Neural progenitor cell (in vitro differentiated cells): ENCODE measurements around the gene TNFRSF11A. TPM values are rescaled to one million over a fixed set of nuclear protein-coding genes. Genes with fewer than 3 reads are reported as not detected.

Source experiments
- DNase-seq: peaks from one replicate; pipeline ENCODE4 v3.0.0-alpha.2; 2016; ENCODE audit warnings: low spot score
- H2AFZ ChIP-seq: fragments of 200-600 bp; sonication (generic); replicated peaks from 2 replicates; pipeline ENCODE4 v1.6.1; 2016; ENCODE audit warnings: antibody characterized with exemption
- H3F3A ChIP-seq: fragments of 200-600 bp; sonication (generic); 2 replicates; pipeline ENCODE4 v1.6.1; 2016; ENCODE audit warnings: antibody characterized with exemption, low read depth
- H3K27ac ChIP-seq: fragments of 200-600 bp; sonication (generic); 2 replicates; pipeline ENCODE4 v1.5.1; 2016; ENCODE audit warnings: mild to moderate bottlenecking
- H3K27me3 ChIP-seq: fragments of 200-600 bp; sonication (generic); 2 replicates; pipeline ENCODE4 v1.6.1; 2016; ENCODE audit warnings: mild to moderate bottlenecking, moderate library complexity
- H3K36me3 ChIP-seq: fragments of 200-600 bp; sonication (generic); 2 replicates; pipeline ENCODE4 v1.5.1; 2016
- H3K4me1 ChIP-seq: fragments of 200-600 bp; sonication (generic); 2 replicates; pipeline ENCODE4 v1.6.1; 2016; ENCODE audit warnings: mixed run types
- H3K4me2 ChIP-seq: fragments of 200-600 bp; sonication (generic); 2 replicates; pipeline ENCODE4 v1.6.1; 2016
- H3K4me3 ChIP-seq: fragments of 200-600 bp; sonication (generic); 2 replicates; pipeline ENCODE4 v1.5.1; 2016
- H3K79me2 ChIP-seq: fragments of 200-600 bp; sonication (generic); 2 replicates; pipeline ENCODE4 v1.6.1; 2016; ENCODE audit warnings: low read depth
- H3K9ac ChIP-seq: fragments of 200-600 bp; sonication (generic); 2 replicates; pipeline ENCODE4 v1.6.1; 2016
- H3K9me3 ChIP-seq: fragments of 200-600 bp; sonication (generic); 2 replicates; pipeline ENCODE4 v1.5.1; 2016; ENCODE audit warnings: low read depth
- H4K20me1 ChIP-seq: fragments of 200-600 bp; sonication (generic); 2 replicates; pipeline ENCODE4 v1.6.1; 2016; ENCODE audit warnings: low read depth
- H3K27ac Mint-ChIP-seq: 3 replicates; pipeline ENCODE4 v1.8.0; 2021; ENCODE audit warnings: mixed read lengths
- H3K27me3 Mint-ChIP-seq: 2 replicates; pipeline ENCODE4 v1.8.0; 2022; ENCODE audit warnings: low read depth, mild to moderate bottlenecking, inconsistent platforms, moderate library complexity, mixed read lengths; ENCODE audit not compliant: insufficient read depth
- H3K36me3 Mint-ChIP-seq: 3 replicates; pipeline ENCODE4 v1.8.0; 2021; ENCODE audit warnings: mixed read lengths
- H3K4me1 Mint-ChIP-seq: 3 replicates; pipeline ENCODE4 v1.8.0; 2021; ENCODE audit warnings: mixed read lengths
- H3K4me3 Mint-ChIP-seq: 3 replicates; pipeline ENCODE4 v1.8.0; 2021; ENCODE audit warnings: mild to moderate bottlenecking, moderate library complexity, mixed read lengths
- H3K9me3 Mint-ChIP-seq: 3 replicates; pipeline ENCODE4 v1.8.0; 2020; ENCODE audit warnings: mixed read lengths
- CTCF ChIP-seq: fragments of 200-600 bp; sonication (generic); IDR thresholded peaks from 2 replicates; pipeline ENCODE4 v1.5.1; 2017; ENCODE audit warnings: antibody characterized with exemption, mild to moderate bottlenecking
- EZH2 ChIP-seq: fragments of 200-600 bp; sonication (generic); IDR thresholded peaks from 2 replicates; pipeline ENCODE4 v1.6.1; 2017; ENCODE audit warnings: antibody characterized with exemption, mild to moderate bottlenecking, moderate library complexity
- EZH2phosphoT487 ChIP-seq: fragments of 200-600 bp; sonication (generic); IDR thresholded peaks from 2 replicates; pipeline ENCODE4 v1.6.1; 2017; ENCODE audit warnings: antibody characterized with exemption
- total RNA-seq: library from RNA; depleted of rRNA; stranded (reverse); fragments of >200 nt; gene quantifications from 2 replicates; pipeline ENCODE4 v1.2.3, GENCODE V29; 2015; ENCODE audit warnings: low replicate concordance

Gene TNFRSF11A
- total RNA-seq, 1 donor from 2014 or later = 0.47 TPM

DNA sequence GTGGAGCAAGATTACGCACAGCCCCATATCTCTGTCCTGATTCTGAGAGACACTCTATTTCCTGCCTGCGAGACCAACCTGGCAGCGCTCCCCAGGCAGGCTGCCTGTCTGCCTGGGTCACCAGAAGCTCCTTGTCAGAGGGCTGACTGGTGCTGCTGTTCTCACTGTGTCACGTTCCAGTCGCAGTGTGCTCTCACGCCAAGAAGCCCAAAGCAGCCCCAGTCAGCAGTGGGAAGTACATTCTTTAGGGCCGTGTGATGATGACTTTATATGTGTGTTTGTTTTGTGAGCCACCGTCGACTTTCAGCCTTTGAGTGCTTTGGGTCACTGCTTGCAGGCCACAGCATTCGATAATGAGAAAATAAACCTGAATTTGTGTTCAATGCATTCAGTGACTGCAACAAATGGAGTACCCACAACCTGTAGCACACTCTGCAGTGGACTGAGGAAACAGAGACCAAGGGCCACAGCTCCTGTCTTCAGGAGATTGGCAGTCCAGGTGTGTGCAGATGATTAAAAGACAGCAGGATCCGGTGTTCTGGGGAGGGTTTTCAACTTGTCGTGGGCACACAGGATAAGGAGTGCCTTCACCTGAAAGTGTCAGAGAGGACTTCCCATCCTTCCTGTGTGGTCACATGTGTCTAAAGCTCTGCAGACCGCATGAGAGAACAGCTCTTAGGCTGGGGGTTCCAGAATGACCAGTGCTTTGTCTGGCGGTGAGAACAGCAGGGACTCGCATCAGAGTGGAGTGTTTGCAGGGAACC is 4.8 kb downstream of the TNFRSF11A start:
- H3K79me2 ChIP-seq = no peaks in the 10 kb centered on the region
- H3K27me3 ChIP-seq = peaks cover 45% of the 10 kb centered on the region
- peaks cover 3% of the 10 kb centered on the region for H4K20me1 ChIP-seq
- Mint-ChIP-seq H3K9me3 (no peaks in the 10 kb centered on the region), H3K4me3 (no peak overlapping the region), H3K27me3 (peaks cover 42% of the 10 kb centered on the region), H3K27ac (peak overlapping the region; percentile 7), H3K36me3 (no peaks in the 10 kb centered on the region), H3K4me1 (peaks cover 17% of the 10 kb centered on the region)
- no peaks in the 10 kb centered on the region for H3K9me3 ChIP-seq
- no peak overlapping the region for H3K4me2 ChIP-seq
- H3K9ac ChIP-seq = no peak overlapping the region
- H3K4me1 ChIP-seq = peaks cover 9% of the 10 kb centered on the region
- no peak overlapping the region for H3K4me3 ChIP-seq
- H3K36me3 ChIP-seq = no peaks in the 10 kb centered on the region
- peak overlapping the region; percentile 30 for H2AFZ ChIP-seq
- DNase-seq = no peak
- peaks cover 9% of the 10 kb centered on the region for H3F3A ChIP-seq
- TF ChIP-seq EZH2phosphoT487 (no peak), EZH2 (no peak), CTCF (no peak)
- no peak overlapping the region for H3K27ac ChIP-seq

- no peaks in the 10 kb centered on the region for H3K79me2 ChIP-seq
- H3K4me1 Mint-ChIP-seq = peaks cover 17% of the 10 kb centered on the region
These were observed 5.5 kb downstream of the TNFRSF11A start for GRCh38 chr18:62330650-62331049.

DNA sequence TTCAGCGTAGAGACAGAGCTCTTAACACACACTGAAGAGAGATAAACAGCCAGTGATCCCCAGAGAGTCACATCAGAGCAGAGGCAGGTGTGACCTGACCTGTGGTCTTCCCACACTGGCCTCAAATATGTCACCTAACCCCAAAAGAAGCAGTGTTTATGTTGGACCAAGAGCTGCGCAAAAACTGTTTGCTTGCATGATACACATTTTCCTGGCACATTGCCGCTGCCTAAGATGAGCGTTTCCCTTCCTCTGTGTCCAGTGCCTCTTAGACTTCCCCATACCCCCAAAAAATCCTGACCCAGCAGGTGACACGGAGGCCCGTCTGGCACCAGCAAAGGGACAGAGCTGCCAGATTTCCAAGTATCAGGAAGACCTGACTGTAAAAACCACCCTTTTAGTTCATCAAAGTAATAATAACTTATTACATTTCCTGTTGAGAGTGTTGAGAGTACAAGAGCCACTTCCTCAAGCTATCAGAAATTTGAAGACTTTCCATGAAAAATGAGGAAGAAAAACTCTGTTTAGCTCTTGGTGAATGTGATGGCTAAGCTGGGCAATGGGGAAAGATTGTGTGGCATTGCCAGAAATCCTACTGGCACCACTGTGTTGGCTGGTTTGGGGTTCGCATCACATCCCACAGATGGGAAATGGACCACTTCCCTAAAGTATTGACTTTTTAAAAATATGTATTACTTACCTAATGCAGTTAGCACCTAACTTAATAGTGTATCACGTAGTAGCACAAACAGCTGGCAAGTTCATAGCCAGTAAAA is 6.7 kb downstream of the TNFRSF11A start:
- Histone ChIP-seq H3K27ac (no peak overlapping the region), H3K4me1 (no peaks in the 10 kb centered on the region), H3K4me3 (no peak overlapping the region), H3K9ac (no peak overlapping the region), H3F3A (no peaks in the 10 kb centered on the region), H4K20me1 (peaks cover under 1% of the 10 kb centered on the region), H3K4me2 (no peak overlapping the region), H3K36me3 (no peaks in the 10 kb centered on the region), H3K27me3 (peaks cover 28% of the 10 kb centered on the region), H2AFZ (no peak overlapping the region), H3K9me3 (no peaks in the 10 kb centered on the region), H3K79me2 (no peaks in the 10 kb centered on the region)
- Mint-ChIP-seq H3K27ac (no peak overlapping the region), H3K36me3 (no peaks in the 10 kb centered on the region), H3K9me3 (no peaks in the 10 kb centered on the region), H3K27me3 (peaks cover 32% of the 10 kb centered on the region), H3K4me1 (peaks cover 12% of the 10 kb centered on the region), H3K4me3 (no peak overlapping the region)
- DNase-seq = no peak
- TF ChIP-seq EZH2 (no peak), CTCF (no peak), EZH2phosphoT487 (no peak)

More at GRCh38 chr18:62330650-62331049, 5.5 kb downstream of the TNFRSF11A start:
- H3K27ac ChIP-seq = no peak overlapping the region
- H4K20me1 ChIP-seq = peaks cover 3% of the 10 kb centered on the region
- Mint-ChIP-seq H3K9me3 (no peaks in the 10 kb centered on the region), H3K27ac (no peak overlapping the region), H3K4me3 (no peak overlapping the region), H3K36me3 (no peaks in the 10 kb centered on the region), H3K27me3 (peaks cover 40% of the 10 kb centered on the region)
- peaks cover 4% of the 10 kb centered on the region for H3F3A ChIP-seq
- H3K36me3 ChIP-seq = no peaks in the 10 kb centered on the region
- peaks cover 39% of the 10 kb centered on the region for H3K27me3 ChIP-seq
- no peak for TF ChIP-seq EZH2
- no peak overlapping the region for H2AFZ ChIP-seq
- no peak overlapping the region for H3K4me2 ChIP-seq
- H3K4me1 ChIP-seq = peaks cover 8% of the 10 kb centered on the region
- H3K9ac ChIP-seq = no peak overlapping the region
- no peaks in the 10 kb centered on the region for H3K9me3 ChIP-seq
- H3K4me3 ChIP-seq = no peak overlapping the region
- DNase-seq = no peak
